Eye (tissue), 1 donor: ENCODE measurements around the gene DRAP1.
A peak's percentile ranks its signal among the peaks of the same experiment; 100 is the strongest.
"Not testable (repeated sequence)": the region's sequence is repeated elsewhere in the genome, so short reads cannot be mapped to it uniquely, and the experiment has no call there.

ENCODE experiments used
- DNase-seq: peaks from one replicate; pipeline ENCODE4 v3.0.0-alpha.2; 2015

DRAP1 gene

DNA sequence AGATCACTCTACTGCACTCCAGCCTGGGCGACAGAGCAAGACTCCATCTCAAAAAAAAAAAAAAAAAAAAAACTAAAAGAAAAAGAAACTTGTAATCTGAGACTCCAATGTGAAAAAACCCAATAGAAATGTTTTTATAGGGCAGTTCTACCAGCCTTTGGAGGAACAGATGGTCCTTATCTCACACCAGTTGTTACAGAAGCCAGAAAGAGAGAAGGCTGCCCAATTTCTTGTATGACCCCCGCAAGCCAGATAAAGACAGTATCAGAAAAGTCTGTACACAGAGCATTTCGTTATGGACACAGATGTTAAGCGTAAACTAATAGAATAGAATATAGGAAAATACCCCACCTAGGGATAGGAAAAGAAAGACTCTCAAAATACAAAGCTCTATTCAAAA is 14.8 kb downstream of the DRAP1 start:
- DNase-seq: no peak

DNA sequence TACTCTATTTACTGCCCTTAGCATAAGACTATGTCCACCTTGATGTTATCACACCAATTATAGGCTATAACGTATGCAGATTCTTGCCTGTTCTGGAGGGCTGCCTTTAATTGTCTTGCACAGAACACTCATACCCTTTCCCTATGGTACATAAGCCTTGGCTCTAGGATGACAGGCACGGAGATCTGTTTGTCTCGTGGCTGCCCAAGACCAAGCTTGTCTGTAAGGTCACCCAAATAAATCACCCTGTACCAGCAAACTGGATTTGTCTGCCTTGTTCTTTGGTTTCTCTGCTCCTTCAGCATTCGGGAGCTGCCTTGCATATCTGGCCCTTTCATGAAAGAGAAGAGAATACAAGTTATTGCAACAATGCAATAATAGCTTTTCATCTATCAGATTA is 18.5 kb downstream of the DRAP1 start:
- DNase-seq: no peak

DNA sequence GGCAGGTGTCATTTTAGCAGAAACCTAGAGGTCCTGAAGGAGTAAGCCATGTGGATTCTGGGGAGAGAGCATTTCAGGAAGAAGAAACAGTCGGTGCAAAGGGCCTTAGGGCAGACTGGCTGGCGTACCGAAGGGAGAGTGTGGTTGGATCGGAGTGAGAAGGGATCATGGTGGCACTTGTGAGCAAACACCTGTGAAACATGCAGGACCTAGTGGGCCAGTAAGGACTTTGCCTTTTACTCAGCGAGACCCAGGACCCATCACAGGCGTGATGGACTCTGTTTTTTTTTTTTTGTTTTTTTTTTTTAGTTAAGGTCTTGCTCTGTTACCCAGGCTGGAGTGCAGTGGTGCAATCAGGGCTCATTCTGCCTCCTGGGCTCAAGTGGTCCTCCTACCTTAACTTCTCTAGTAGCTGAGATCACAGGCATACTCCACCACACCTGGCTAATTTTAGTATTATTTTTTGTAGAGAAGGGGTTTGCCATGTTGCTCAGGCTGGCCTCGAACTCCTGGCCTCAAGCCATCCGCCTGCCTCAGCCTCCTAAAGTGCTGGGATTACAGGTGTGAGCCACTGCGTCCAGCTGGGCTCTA is 22.6 kb downstream of the DRAP1 start:
- DNase-seq: no peak

DNA sequence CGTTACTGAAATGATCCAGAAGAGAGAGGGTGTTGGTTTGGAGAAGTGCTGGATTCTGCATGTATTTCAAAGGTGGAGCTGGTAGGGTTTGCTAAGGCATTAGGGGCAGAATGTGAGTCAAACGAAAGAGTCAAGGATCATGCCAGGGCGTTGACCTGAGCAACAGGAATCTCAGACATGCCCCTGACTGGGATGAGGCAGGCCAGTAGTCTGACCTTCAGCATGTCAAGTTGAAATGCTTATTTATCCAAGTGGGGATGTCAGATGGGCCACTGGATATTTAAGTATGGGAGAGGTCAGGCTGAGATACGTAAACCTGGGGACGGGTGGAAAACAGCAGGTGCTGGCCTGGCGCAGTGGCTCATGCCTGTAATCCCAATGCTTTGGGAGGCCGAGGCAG is 23.3 kb downstream of the DRAP1 start:
- no peak for DNase-seq

DNA sequence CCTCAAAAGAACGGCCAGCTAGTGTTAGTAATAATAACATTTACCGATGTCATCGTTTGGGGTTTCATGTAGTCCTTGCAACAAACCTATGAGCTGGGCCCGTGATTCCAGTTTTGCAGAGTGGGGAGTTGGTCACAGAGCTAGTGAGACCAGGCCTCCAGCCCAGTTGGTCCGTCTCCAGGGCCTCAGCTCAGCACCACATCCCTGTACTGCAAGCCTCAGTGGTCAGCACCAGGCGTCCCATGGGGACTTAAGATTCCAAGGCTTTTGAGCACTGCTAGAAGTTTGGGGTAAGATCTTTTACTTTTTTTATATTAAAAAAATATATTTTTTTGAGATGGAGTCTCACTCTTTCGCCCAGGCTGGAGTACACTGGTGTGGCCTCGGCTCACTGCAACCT is 25.0 kb downstream of the DRAP1 start:
- no peak for DNase-seq

DNA sequence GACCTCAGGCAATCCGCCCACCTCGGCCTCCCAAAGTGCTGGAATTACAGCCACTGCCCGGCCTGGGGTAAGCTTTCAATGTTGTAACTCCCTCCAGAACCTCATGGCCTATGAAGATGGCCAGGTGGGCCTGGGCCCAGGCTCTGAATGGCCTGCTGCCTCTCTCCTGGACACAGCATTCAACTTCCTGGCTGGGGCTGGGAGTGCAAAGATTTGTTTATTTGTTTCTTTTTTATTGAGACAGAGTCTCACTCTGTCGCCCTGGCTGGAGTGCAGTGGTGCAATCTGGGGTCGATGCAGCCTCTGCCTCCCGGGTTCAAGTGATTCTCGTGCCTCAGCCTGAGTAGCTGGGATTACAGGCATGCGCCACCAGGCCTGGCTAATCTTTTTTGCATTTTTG is 25.5 kb downstream of the DRAP1 start:
- no peak for DNase-seq

DNA sequence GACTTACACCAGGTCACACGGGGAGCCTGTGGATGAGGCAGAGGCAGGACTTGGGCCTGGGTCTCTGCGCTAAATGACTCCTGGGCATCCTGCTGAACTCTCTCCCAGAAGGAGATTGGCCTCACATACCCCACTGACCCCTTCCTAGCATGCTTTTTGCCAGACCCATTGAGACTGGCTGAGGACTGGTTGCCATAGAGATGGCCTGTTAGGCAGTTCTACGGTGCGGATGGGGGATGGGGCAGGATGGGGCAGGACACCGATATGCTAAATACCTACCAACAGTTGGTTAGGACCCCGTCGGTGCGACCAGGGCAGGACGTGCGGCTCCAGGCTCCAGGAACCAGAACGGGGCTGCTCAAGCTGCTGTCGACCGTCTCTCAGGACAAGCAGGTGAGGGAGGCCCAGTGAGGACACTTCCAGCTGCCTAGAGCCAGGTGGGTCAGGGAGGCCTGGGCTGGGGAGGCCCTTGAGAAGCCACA is 26.2 kb downstream of the DRAP1 start, which contains the start of gene TSGA10IP:
TSGA10IP (plus strand) TSS at position 51 of the 482 bp plus-strand sequence; CDS start at position 247, 196 bp downstream.
- DNase-seq: peak; percentile 50

DNA sequence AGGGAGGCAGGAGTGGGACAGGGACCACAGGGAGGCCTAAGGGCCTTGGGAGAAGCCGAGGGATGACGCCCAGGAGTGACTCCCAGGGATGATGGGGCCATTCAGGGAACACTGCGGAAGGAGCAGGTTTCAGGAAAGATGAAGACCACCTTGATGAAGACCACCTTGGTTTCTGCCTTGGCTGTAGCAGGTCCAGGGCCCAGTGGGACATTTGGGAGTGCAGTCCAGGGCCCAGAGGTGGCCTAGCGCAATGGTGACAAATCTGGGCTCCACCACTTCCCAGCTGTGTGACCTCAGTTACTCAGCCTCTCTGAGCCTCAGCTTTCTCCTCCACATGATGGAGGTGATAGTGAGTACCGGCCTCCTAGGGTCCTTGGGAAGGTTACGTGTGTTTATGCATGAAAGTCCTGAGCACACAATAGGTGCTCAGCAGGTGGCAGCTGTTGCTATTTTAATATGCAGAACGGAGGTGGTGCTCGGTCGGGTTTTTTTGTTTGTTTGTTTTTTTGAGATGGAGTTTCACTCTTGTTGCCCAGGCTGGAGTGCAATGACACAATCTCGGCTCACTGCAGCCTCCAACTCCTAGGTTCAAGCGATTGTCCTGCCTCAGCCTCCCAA is 26.8 kb downstream of the DRAP1 start:
- DNase-seq: no peak

DNA sequence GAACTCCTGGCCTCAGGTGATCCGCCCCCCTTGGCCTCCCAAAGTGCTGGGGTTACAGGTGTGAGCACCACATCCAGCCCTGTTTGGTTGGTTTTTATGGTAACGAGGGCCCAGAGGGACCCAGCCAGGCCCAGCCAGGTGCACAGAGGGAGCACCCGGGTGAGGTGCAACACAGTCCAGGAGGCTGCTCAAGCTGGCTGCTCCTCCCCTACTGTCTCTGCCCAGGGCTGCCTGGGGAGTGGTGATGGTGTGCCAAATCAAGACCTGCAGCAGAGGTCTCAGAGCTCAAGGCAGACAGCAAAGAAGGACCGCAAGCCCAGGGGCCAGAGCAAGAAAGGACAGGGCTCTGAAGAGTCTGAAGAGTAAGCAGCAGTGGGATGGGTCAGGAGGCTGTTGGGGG is 27.4 kb downstream of the DRAP1 start:
- DNase-seq: no peak

DNA sequence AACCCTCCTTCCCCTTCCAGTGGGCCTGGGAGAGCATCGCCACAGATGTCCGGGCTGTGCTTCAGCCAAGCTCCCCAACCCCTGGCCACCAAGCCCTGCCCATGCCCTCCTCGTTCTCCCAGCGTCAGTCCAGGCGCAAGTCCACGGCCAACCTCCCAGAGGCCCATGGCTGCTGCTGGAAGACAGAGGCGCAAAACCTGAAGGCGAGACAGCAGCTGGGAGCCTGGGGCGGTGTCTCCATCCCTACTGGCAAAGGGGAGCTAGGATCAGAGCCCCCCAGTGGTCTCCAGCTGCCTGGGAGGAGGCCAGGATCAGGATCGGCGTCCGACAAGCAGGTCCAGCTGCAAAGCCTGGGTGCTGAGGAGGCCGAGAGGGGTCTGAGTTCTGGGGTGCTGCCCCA is 27.9 kb downstream of the DRAP1 start:
- no peak for DNase-seq

DNA sequence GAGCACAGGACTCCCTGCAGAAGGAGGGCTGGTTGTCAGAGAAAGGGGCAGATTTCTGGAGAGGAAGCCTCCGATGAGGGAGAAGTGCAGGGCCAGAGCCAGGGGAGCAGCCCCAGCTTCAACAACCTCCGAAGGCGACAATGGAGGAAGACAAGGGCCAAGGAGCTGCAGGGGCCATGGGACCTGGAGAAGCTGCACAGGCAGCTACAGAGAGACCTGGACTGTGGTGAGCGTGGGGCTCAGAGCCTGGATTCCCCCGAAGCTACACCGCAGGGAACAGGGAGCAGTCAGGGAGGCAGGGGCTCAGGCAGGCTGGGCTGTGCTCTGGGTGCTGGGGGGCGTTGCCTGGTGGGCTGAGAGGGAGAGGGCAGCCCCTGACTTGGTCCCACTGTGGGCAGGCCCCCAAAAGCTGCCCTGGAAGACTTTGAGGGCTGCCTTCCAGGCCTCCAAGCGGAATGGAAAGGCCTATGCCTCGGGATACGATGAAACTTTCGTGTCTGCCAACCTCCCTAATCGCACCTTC is 28.4 kb downstream of the DRAP1 start:
- no peak for DNase-seq

DNA sequence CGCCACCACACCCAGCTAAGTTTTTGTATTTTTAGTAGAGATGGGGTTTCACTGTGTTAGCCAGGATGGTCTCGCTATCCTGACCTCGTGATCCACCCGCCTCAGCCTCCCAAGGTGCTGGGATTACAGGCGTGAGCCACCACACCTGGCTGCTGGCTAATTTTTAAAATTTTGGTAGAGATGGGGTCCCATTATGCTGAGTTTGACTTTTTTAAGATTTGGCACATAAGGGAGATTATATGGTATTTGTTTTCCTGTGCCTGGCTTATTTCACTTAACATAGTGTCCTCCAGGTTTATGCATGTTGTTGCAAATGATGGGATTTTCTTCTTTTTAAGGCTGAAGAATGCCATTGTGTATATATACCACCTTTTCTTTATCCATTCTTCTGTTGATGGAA is 31.5 kb downstream of the DRAP1 start:
- DNase-seq: not testable (repeated sequence)

DNA sequence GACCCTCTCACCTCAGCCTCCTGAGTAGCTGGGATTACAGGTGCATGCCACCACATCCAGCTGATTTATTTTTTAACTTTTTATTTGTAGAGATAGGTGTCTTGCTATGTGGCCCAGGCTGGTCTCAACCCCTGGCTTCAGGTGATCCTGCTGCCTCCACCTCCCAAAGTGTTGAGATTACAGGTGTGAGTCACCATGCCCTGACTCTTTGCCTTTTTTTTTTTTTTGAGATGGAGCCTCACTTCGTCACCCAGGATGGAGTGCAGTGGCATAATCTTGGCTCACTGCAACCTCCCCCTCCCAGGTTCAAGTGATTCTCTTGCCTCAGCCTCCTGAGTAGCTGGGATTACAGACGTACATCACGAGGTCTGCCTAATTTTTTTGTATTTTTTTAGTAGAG is 32.4 kb downstream of the DRAP1 start:
- DNase-seq: not testable (repeated sequence)

DNA sequence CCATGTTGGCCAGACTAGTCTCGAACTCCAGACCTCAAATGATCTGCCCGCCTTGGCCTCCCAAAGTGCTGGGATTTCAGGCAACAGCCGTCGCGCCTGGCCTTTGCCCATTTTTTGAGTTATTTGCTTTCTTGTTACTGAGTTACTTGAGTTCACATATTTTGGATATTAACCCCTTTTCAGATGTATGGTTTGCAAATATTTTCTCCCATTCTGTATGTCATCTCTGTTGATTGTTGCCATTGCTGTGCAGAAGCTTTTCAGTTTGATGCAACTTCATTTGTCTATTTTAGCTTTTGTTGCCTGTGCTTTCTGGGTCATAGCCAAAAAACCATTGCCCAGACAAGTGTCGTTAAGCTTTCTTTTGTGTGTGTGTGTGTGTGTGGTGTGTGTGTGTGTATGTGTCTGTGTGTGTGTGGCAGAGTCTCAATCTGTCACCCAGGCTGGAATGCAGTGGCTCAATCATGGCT is 32.9 kb downstream of the DRAP1 start:
- no peak for DNase-seq

DNA sequence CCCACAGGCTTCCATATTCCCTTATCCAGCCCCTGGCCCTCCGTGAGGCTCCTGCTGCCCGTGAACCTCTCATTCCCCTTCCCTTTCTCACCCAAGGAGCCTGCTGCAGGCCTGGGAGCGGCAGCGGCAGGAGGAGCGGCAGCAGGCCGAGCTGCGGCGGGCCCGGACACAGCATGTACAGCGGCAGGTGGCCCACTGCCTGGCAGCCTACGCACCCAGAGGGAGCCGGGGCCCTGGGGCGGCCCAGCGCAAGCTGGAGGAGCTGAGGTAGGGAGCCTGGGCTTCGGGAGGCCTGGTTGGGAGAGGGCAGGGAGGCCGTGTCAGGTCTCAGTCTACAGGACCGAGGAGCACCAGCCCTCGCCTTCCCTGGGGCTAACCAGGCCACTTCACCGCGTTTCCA is 34.2 kb downstream of the DRAP1 start:
- no peak for DNase-seq

DNA sequence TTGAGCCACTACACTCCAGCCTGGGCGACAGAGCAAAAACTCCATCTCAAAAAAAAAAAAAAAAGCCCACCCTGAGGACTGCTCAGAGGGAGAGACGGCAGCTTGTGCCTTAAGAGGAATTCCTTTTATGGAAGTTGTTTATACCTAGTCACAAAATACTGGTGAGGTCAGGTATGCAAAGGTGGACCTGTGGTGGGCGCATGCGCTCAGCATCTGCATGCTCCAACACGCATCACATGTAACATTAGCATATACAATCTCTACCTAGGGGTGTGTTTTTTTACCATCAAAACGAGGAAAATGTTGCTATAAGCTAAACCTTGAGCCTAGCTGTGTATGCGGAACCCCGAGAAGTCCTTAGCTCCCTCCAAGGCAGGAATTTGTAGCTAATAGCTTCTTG is 35.5 kb downstream of the DRAP1 start:
- no peak for DNase-seq

DNA sequence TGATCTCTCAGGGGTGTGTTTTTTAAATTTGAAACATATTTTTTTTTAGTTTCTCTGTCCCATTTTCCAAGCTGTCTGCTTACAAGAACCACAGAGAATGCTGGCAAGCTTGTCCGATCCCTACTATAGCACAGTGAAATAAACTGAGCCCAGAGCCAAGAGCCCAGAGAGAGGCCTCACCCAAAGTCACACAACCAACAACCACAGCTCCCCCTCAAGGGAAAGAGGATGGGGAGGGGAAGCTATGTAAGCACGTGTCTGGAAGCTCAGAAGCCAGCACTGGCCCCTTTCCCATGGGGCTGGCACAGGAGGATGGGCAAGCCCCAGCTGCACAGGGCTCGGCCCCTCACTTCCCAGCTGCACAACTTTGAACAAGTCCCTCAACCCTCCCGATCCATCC is 39.1 kb downstream of the DRAP1 start:
- no peak for DNase-seq

DNA sequence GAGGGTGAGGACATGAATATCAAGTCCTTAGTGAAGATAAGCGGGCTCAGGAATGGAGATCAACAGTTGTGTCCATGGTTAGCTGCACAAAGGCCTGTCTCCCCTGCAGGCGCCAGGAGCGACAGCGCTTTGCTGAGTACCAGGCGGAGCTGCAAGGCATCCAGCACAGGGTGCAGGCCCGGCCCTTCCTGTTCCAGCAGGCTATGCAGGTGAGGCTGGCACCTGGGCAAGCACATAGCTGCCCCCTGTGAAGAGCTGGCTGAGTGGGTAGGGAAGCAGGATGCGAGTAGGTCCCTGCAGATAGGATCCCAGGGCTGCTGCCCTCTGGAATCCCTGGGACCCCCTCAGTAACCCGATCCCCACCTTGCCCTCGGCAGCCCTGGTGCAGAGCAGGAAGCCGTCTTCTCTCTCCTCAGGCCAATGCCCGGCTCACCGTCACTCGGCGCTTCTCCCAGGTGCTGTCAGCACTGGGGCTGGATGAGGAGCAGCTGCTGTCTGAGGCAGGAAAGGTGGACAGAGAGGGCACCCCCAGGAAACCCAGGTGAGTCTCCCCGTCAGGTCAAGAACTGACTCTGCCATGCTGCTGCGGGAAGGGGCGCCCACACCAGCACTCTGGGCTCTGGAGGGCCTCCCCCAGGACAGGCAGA is 39.7 kb downstream of the DRAP1 start:
- DNase-seq: no peak

DNA sequence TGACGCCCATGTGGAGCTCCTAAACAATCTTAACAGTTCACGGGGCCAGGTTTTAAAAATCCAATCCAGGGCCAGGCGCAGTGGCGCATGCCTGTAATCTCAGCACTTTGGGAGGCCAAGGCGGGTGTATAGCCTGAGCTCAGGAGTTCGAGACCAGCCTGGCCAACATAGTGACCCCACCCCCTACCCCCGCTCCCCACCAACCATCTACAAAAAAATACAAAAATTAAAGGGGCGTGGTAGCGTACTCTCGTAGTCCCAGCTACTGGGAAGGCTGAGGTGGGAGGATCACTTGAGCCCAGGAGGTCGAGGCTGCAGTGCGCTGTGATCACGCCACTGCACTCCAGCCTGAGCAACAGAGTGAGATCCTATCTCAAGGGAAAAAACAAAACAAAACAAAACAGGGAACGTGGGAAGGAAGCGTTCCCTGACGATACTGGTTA is 41.6 kb downstream of the DRAP1 start:
- no peak for DNase-seq

DNA sequence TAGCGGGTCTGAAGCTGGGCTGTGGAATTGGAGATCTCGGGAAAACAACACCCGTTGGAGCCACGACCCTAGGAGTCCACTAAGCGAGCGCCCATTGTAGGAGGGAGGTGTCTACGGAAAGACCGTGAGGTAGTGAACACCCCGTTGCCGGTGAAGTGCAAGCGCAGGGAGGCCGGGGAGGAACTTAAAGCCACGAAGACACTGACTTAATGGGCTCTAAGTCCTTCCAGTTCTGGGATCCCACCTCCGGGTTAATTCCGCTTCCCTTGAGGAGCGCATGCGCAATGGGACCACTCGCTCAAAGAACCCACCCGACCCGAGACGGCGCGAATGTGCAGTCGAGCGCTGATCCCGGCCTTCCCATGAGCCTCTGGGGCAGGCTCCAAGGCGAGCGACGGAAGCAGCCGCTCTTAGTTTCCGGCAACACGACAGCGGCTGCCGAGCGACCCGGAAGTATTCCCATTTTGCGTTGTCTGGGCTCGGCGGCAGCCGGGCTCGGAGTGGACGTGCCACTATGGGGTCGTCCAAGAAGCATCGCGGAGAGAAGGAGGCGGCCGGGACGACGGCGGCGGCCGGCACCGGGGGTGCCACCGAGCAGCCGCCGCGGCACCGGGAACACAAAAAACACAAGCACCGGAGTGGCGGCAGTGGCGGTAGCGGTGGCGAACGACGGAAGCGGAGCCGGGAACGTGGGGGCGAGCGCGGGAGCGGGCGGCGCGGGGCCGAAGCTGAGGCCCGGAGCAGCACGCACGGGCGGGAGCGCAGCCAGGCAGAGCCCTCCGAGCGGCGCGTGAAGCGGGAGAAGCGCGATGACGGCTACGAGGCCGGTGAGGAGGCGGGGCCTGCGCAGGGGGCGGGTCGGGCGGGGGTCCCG is 42.3 kb downstream of the DRAP1 start, which contains the start of gene SART1:
SART1 (plus strand) TSS at position 468 of the 874 bp plus-strand sequence; CDS start at position 515, 47 bp downstream.
- peak; percentile 99 for DNase-seq

DNA sequence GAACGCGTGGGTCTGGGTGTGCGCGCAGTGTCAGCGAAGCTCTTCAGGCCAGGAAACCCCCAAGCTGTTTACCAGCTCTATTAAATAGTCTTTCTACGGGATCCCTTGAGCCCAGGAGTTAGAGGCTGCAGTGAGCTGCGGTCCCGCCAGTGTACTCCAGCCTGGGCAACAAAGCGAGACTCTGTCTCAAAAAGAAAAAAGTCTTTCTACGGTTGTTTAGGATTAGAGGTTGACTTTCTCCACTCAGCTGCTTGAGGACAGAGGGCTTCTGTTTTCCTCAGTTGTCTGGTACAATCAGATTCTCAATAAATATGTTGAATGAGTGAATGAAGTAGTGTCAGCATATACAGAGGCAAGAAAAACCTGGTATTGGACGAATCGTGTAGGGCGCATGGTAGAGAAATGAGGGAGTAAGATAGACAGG is 42.9 kb downstream of the DRAP1 start:
- no peak for DNase-seq

DNA sequence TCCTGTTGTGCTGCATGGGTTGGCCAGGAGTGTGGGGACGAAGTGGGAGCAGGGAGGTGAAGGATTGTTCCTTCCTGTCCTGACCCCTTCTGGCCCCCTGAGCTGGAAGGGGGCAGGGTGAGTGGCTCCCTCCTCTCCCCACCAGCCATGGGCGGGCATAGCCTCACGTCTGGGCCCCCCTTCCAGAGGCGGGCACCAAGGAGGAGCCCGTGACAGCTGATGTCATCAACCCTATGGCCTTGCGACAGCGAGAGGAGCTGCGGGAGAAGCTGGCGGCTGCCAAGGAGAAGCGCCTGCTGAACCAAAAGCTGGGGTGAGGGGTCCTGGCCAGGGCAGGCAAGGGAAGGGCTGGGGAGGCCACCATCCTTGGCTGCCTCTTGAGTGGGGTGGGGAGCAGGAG is 45.7 kb downstream of the DRAP1 start:
- no peak for DNase-seq
